Testis (tissue), 3 donors: ENCODE results near the gene MFSD6. TPM values are rescaled to one million over a fixed set of nuclear protein-coding genes. Genes with fewer than 3 reads are reported as not detected.

Source experiments
- DNase-seq: peaks from one replicate; pipeline ENCODE4 v3.0.0-alpha.2; 2019
- H3K27ac ChIP-seq, 2 donors: fragments of 200-600 bp; sonication (generic); one replicate each; pipeline ENCODE4 v1.5.1; 2019
- H3K27me3 ChIP-seq: fragments of 200-600 bp; sonication (generic); one replicate; pipeline ENCODE4 v1.5.1; 2019
- H3K36me3 ChIP-seq: fragments of 200-600 bp; sonication (generic); one replicate; pipeline ENCODE4 v1.5.1; 2017; ENCODE audit warnings: low read depth; ENCODE audit errors: missing control alignments
- H3K4me1 ChIP-seq: fragments of 200-600 bp; sonication (generic); one replicate; pipeline ENCODE4 v1.5.1; 2019
- H3K4me3 ChIP-seq, 2 donors: fragments of 200-600 bp; sonication (generic); one replicate each; pipeline ENCODE4 v1.5.1; 2017 to 2019
- H3K9me3 ChIP-seq: fragments of 200-600 bp; sonication (generic); one replicate; pipeline ENCODE4 v1.5.1; 2017
- POLR2A ChIP-seq: fragments of 450-650 bp; IDR thresholded peaks from one replicate; pipeline ENCODE4 v1.6.1; 2017; ENCODE audit warnings: antibody characterized with exemption, mild to moderate bottlenecking, moderate library complexity
- WGBS, 2 donors: methylation state at CpG; one replicate each; pipeline ENCODE4 v1.1.5; 2018; 5-methylcytosine and 5-hydroxymethylcytosine counted together
- intact Hi-C: fragments of 100-400 bp; cut with DNase I; formaldehyde crosslinking; loops from one replicate; pipeline ENCODE4 v1.15.1; 2023; ENCODE audit warnings: low total_unique reads
- polyA plus RNA-seq: library from polyadenylated mRNA; stranded (reverse); fragments of 350-450 nt; fragmentation: Illumina TruSeq; extraction: RNeasy Lipid Tissue Mini Kit (QIAGEN cat#74804); gene quantifications from one replicate; pipeline ENCODE4 v1.2.3, GENCODE V29; 2014; ENCODE audit warnings: low read depth, low replicate concordance; ENCODE audit not compliant: insufficient read depth
- total RNA-seq, 2 donors: library from RNA; depleted of rRNA; stranded (reverse); fragments of >200 nt; gene quantifications; one replicate each; pipeline ENCODE4 v1.2.3, GENCODE V29; 2016
- TF ChIP-seq, protein P1 (sequence below), 3 experiments: fragments of 450-650 bp in 2 of 3; fragments of 200-600 bp in 1 of 3; sonication (generic) in 1 of 3; IDR thresholded peaks; one replicate each; pipeline ENCODE4 v1.5.1; 2016 to 2019; ENCODE audit warnings: antibody characterized with exemption in 3 of 3, mild to moderate bottlenecking in 2 of 3, moderate library complexity in 1 of 3

MFSD6 gene
- total and polyA plus RNA-seq, 3 donors from 2014 or later = 15.0 to 47.3 (median 29.9) TPM

- H3K4me3 ChIP-seq = no peak overlapping the region
- no peak for TF ChIP-seq POLR2A
- TF ChIP-seq, protein P1, sequence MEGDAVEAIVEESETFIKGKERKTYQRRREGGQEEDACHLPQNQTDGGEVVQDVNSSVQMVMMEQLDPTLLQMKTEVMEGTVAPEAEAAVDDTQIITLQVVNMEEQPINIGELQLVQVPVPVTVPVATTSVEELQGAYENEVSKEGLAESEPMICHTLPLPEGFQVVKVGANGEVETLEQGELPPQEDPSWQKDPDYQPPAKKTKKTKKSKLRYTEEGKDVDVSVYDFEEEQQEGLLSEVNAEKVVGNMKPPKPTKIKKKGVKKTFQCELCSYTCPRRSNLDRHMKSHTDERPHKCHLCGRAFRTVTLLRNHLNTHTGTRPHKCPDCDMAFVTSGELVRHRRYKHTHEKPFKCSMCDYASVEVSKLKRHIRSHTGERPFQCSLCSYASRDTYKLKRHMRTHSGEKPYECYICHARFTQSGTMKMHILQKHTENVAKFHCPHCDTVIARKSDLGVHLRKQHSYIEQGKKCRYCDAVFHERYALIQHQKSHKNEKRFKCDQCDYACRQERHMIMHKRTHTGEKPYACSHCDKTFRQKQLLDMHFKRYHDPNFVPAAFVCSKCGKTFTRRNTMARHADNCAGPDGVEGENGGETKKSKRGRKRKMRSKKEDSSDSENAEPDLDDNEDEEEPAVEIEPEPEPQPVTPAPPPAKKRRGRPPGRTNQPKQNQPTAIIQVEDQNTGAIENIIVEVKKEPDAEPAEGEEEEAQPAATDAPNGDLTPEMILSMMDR (IDR thresholded peaks at IDR 0.05) = no peak
- no peaks in the 10 kb centered on the region for H3K9me3 ChIP-seq
- intact Hi-C loops = no loop called here
- no peak overlapping the region for H3K27ac ChIP-seq
- no peaks in the 10 kb centered on the region for H3K36me3 ChIP-seq
- no peaks in the 10 kb centered on the region for H3K4me1 ChIP-seq
- H3K27me3 ChIP-seq = no peaks in the 10 kb centered on the region
- WGBS, 2 donors = 97 to 98% methylated on average over 4 of the region's 4 CpGs
- DNase-seq = no peak
Measured at GRCh38 chr2:190527214-190527613, 119.1 kb downstream of the MFSD6 start.

DNA sequence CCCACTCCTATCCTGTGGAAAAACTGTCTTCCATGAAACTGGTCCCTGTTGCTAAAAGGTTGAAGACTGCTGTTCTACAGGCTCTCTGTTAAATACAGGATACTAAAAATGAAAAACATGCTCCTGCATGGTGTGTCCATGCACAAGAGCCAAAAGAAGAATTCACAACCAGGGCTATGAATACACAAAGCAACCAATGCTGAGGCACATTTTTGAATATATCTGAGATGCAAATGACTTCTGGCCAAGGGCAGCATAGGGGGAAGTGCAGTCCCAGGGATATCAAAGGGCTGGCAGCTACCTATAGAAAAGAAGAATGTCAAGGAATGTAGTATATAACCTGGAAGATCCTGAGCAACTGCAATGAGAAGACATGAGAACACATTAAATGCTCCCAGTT is 119.8 kb downstream of the MFSD6 start:
- no peaks in the 10 kb centered on the region for H3K9me3 ChIP-seq
- H3K4me3 ChIP-seq = no peak overlapping the region
- intact Hi-C loops = no loop called here
- H3K36me3 ChIP-seq = no peaks in the 10 kb centered on the region
- TF ChIP-seq POLR2A = no peak
- TF ChIP-seq, protein P1 (IDR thresholded peaks at IDR 0.05) = no peak
- H3K4me1 ChIP-seq = peaks cover 2% of the 10 kb centered on the region
- H3K27ac ChIP-seq = no peak overlapping the region
- DNase-seq = no peak
- no peaks in the 10 kb centered on the region for H3K27me3 ChIP-seq

DNA sequence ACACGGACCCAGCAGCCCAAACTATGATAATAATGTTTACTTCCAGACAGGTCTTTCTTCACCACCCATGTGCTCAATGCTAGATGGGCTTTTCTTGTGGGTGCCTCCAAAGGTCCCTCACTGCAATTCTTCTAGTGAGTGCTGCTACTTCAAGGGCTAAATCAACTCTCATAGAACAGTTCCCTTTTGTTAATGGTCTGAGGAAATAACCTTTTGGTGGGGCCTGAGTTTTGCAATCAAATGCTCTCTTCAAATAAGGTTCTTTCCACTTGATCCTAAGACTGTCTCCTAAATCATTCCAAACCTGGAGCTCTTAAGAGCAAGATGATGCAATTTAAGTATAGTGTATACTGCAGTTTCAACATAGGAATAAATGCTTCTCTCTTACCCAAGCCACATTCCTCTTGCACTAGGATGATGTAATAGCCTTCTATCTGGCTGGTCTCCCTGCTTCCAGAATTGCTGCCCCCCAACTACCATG is 120.4 kb downstream of the MFSD6 start:
- DNase-seq = no peak
- H3K36me3 ChIP-seq = no peaks in the 10 kb centered on the region
- H3K27me3 ChIP-seq = no peaks in the 10 kb centered on the region
- no peak overlapping the region for H3K27ac ChIP-seq
- peaks cover 5% of the 10 kb centered on the region for H3K4me1 ChIP-seq
- intact Hi-C loops = no loop called here
- WGBS, 2 donors = 78 to 80% methylated on average over 1 of the region's 1 CpG
- H3K4me3 ChIP-seq = no peak overlapping the region
- no peak for TF ChIP-seq POLR2A
- TF ChIP-seq, protein P1 (IDR thresholded peaks at IDR 0.05) = no peak
- no peaks in the 10 kb centered on the region for H3K9me3 ChIP-seq

GRCh38 chr2:190529486-190530247 is 121.5 kb downstream of the MFSD6 start:
- H3K27ac ChIP-seq = no peak overlapping the region
- H3K36me3 ChIP-seq = no peaks in the 10 kb centered on the region
- 49 to 73% methylated on average over 3 of the region's 3 CpGs for WGBS, 2 donors
- no peak for TF ChIP-seq POLR2A
- TF ChIP-seq, protein P1 (IDR thresholded peaks at IDR 0.05) = no peak
- no peaks in the 10 kb centered on the region for H3K9me3 ChIP-seq
- intact Hi-C loops = no loop called here
- H3K4me1 ChIP-seq = peaks cover 5% of the 10 kb centered on the region
- no peak overlapping the region for H3K4me3 ChIP-seq
- H3K27me3 ChIP-seq = no peaks in the 10 kb centered on the region
- no peak for DNase-seq
